ENCODE results near the gene GPD2. TPM values are rescaled to one million over a fixed set of nuclear protein-coding genes. Genes with fewer than 3 reads are reported as not detected.

Gene GPD2
- total and polyA plus RNA-seq, 2 of the 8 experiments (the other 6 are each of a cell fraction or from before 2014, with no cell fraction given): 8.4 to 43.1 TPM

DNA sequence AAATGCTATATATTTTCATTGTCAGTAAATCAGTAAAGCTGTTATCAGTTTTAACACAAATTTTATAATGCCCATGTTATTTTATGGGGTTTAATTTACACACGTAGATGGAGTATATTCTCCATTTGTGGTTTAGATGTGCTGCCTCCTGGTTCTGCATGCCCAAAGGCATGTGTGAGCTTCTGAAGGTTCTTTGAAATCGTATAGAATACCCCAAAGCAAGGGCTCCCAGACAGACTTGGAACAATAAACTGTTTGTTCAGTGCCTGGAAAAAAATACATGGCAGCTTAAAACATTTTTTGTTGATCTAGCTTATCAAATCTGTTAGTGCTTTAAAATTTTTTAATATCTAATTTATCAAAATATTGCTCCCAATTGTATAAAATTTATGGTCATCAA, 150.4 kb downstream of the GPD2 start (continued):
- TF ChIP-seq SIN3A (conservative IDR thresholded peaks at IDR 0.05 in 1 of 2, IDR thresholded peaks at IDR 0.05 in 1 of 2; ENCODE audit: low read depth in 1 of 2, low read length in 2 of 2) (no peak), CREB1 (IDR thresholded peaks at IDR 0.05) (no peak), RNF2 (IDR thresholded peaks at IDR 0.05; ENCODE audit: borderline replicate concordance, low read depth, low read length, missing control alignments, poor library complexity, severe bottlenecking) (no peak), HDAC2 (IDR thresholded peaks at IDR 0.05; ENCODE audit: borderline replicate concordance in 1 of 2, low read depth in 2 of 2, low read length in 2 of 2) (no peak)

Measured in H1 (cell line).